OCI-LY1 (cell line): Measurements from ENCODE around the gene DYSF.

Experiments used
- H2AFZ ChIP-seq: fragments of 200-600 bp; sonication (generic), shearing (Covaris generic); 2 replicates; pipeline ENCODE4 v1.6.0; 2014; ENCODE audit warnings: antibody characterized with exemption, mild to moderate bottlenecking, low read length
- H3F3A ChIP-seq: fragments of 200-600 bp; sonication (generic), shearing (Covaris generic); 2 replicates; pipeline ENCODE4 v1.6.0; 2014; ENCODE audit warnings: mild to moderate bottlenecking, antibody characterized with exemption, low read length, moderate library complexity; ENCODE audit not compliant: insufficient read depth
- H3K27ac ChIP-seq: fragments of 200-600 bp; sonication (generic); 2 replicates; pipeline ENCODE4 v1.5.1; 2014; ENCODE audit warnings: low read length, mixed run types, mild to moderate bottlenecking, low read depth; ENCODE audit not compliant: poor library complexity, severe bottlenecking
- H3K27me3 ChIP-seq: fragments of 200-600 bp; sonication (generic); 2 replicates; pipeline ENCODE4 v1.6.0; 2014; ENCODE audit warnings: antibody characterized with exemption, mild to moderate bottlenecking, low read length, moderate library complexity; ENCODE audit not compliant: insufficient read depth
- H3K36me3 ChIP-seq: fragments of 200-600 bp; sonication (generic); 2 replicates; pipeline ENCODE4 v1.6.1; 2014; ENCODE audit warnings: mild to moderate bottlenecking, antibody characterized with exemption, low read length, moderate library complexity, mixed read lengths; ENCODE audit not compliant: insufficient read depth
- H3K4me1 ChIP-seq: fragments of 200-600 bp; sonication (generic); 2 replicates; pipeline ENCODE4 v1.5.1; 2014; ENCODE audit warnings: mild to moderate bottlenecking, low read length, moderate library complexity; ENCODE audit not compliant: insufficient read depth, severe bottlenecking
- H3K4me2 ChIP-seq: fragments of 200-600 bp; sonication (generic), shearing (Covaris generic); 2 replicates; pipeline ENCODE4 v1.6.1; 2014; ENCODE audit warnings: low read length
- H3K4me3 ChIP-seq: fragments of 200-600 bp; sonication (generic); 2 replicates; pipeline ENCODE4 v1.5.1; 2014; ENCODE audit warnings: low read length, low read depth, mild to moderate bottlenecking, mixed read lengths; ENCODE audit not compliant: poor library complexity, severe bottlenecking
- H3K79me2 ChIP-seq: fragments of 200-600 bp; shearing (Covaris generic); 2 replicates; pipeline ENCODE4 v1.6.1; 2016; ENCODE audit warnings: mixed run types, low read length, mixed read lengths; ENCODE audit not compliant: insufficient read depth
- H3K9ac ChIP-seq: fragments of 200-600 bp; sonication (generic), shearing (Covaris generic); 2 replicates; pipeline ENCODE4 v1.6.1; 2014; ENCODE audit warnings: mild to moderate bottlenecking, low read length, mixed read lengths
- H3K9me2 ChIP-seq: fragments of 200-600 bp; sonication (generic), shearing (Covaris generic); 2 replicates; pipeline ENCODE4 v1.6.1; 2014; ENCODE audit warnings: low read depth, mild to moderate bottlenecking, low read length, mixed read lengths
- H3K9me3 ChIP-seq: fragments of 200-600 bp; shearing (Covaris generic); 2 replicates; pipeline ENCODE4 v1.6.1; 2014; ENCODE audit warnings: low read length, mixed read lengths
- H4K20me1 ChIP-seq: fragments of 200-600 bp; sonication (generic), shearing (Covaris generic); 2 replicates; pipeline ENCODE4 v1.6.0; 2016; ENCODE audit warnings: mild to moderate bottlenecking, low read length; ENCODE audit not compliant: insufficient read depth
- EZH2 ChIP-seq: fragments of 200-600 bp; sonication (generic), shearing (Covaris generic); IDR thresholded peaks from 2 replicates; pipeline ENCODE4 v1.8.0; 2017; ENCODE audit warnings: borderline replicate concordance, mixed run types, mild to moderate bottlenecking, antibody characterized with exemption, low read length, moderate library complexity, mixed read lengths
- TF ChIP-seq, protein P1 (sequence below): fragments of 200-600 bp; sonication (generic), shearing (Covaris generic); IDR thresholded peaks from 2 replicates; pipeline ENCODE4 v1.5.1; 2017; ENCODE audit warnings: mild to moderate bottlenecking, antibody characterized with exemption, low read length, moderate library complexity, mixed read lengths

Gene DYSF

DNA sequence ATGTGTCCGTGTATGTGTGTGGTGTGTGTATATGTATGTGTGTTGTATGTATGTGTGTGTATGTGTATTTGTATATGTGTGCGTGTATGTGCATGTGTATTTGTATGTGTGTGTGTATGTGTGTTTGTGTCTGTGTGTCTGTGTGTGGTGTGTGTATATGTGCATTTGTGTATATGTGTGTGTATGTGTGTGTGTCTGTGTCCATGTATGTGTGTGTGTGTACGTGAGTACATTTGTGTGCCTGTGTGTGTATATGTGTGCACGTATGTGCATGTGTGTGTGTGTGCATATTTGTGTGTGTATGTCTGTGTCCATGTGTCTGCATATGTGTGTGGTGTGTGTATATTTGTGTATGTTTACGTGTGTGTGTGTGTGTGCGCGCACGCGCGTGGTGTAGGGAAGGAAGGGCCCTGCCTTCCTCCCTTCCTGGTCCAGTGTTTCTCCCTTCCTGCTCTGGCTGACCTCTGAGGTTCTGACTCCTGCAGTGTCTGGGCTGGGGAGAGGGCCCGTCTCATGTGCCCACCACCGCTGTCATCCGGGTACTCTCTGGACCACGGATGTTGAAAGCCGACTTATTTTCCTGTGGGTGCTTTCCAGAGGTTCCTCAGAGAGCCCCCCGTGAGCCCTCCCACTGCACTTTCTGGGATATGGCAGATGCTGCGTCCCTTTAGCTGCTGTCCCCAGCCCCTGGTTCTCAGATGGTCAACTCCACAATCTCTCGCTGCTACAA, 209.5 kb downstream of the DYSF start:
- H3F3A ChIP-seq = no peaks in the 10 kb centered on the region
- no peaks in the 10 kb centered on the region for H3K27me3 ChIP-seq
- H3K9me3 ChIP-seq = no peaks in the 10 kb centered on the region
- H3K27ac ChIP-seq = no peak overlapping the region
- H2AFZ ChIP-seq = no peak overlapping the region
- H3K4me3 ChIP-seq = no peak overlapping the region
- no peak overlapping the region for H3K4me2 ChIP-seq
- no peaks in the 10 kb centered on the region for H3K4me1 ChIP-seq
- TF ChIP-seq, protein P1, sequence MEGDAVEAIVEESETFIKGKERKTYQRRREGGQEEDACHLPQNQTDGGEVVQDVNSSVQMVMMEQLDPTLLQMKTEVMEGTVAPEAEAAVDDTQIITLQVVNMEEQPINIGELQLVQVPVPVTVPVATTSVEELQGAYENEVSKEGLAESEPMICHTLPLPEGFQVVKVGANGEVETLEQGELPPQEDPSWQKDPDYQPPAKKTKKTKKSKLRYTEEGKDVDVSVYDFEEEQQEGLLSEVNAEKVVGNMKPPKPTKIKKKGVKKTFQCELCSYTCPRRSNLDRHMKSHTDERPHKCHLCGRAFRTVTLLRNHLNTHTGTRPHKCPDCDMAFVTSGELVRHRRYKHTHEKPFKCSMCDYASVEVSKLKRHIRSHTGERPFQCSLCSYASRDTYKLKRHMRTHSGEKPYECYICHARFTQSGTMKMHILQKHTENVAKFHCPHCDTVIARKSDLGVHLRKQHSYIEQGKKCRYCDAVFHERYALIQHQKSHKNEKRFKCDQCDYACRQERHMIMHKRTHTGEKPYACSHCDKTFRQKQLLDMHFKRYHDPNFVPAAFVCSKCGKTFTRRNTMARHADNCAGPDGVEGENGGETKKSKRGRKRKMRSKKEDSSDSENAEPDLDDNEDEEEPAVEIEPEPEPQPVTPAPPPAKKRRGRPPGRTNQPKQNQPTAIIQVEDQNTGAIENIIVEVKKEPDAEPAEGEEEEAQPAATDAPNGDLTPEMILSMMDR = no peak
- no peak for TF ChIP-seq EZH2
- no peaks in the 10 kb centered on the region for H3K79me2 ChIP-seq
- no peaks in the 10 kb centered on the region for H3K36me3 ChIP-seq
- no peaks in the 10 kb centered on the region for H3K9me2 ChIP-seq
- no peaks in the 10 kb centered on the region for H4K20me1 ChIP-seq
- no peak overlapping the region for H3K9ac ChIP-seq

DNA sequence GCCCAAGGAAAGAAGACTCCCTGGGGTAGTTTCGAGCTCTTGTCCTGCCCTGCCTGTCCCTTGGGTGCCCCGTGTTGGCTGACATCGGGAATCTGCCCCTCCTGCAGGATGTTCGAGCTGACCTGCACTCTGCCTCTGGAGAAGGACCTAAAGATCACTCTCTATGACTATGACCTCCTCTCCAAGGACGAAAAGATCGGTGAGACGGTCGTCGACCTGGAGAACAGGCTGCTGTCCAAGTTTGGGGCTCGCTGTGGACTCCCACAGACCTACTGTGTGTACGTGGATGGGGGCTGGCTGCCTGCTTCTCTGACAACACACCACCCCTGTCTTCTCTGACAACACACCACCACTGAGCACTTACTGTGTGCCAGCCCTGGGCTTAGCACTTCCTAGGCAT, 210.8 kb downstream of the DYSF start:
- Histone ChIP-seq H4K20me1 (no peaks in the 10 kb centered on the region), H3K9ac (no peak overlapping the region), H3K27me3 (no peaks in the 10 kb centered on the region), H3K36me3 (no peaks in the 10 kb centered on the region), H3K79me2 (no peaks in the 10 kb centered on the region), H3K9me3 (no peaks in the 10 kb centered on the region), H3K4me2 (no peak overlapping the region), H3K9me2 (no peaks in the 10 kb centered on the region), H3F3A (no peaks in the 10 kb centered on the region), H3K27ac (no peak overlapping the region), H3K4me1 (no peaks in the 10 kb centered on the region), H3K4me3 (no peak overlapping the region), H2AFZ (no peak overlapping the region)
- TF ChIP-seq, protein P1 = no peak
- no peak for TF ChIP-seq EZH2

DNA sequence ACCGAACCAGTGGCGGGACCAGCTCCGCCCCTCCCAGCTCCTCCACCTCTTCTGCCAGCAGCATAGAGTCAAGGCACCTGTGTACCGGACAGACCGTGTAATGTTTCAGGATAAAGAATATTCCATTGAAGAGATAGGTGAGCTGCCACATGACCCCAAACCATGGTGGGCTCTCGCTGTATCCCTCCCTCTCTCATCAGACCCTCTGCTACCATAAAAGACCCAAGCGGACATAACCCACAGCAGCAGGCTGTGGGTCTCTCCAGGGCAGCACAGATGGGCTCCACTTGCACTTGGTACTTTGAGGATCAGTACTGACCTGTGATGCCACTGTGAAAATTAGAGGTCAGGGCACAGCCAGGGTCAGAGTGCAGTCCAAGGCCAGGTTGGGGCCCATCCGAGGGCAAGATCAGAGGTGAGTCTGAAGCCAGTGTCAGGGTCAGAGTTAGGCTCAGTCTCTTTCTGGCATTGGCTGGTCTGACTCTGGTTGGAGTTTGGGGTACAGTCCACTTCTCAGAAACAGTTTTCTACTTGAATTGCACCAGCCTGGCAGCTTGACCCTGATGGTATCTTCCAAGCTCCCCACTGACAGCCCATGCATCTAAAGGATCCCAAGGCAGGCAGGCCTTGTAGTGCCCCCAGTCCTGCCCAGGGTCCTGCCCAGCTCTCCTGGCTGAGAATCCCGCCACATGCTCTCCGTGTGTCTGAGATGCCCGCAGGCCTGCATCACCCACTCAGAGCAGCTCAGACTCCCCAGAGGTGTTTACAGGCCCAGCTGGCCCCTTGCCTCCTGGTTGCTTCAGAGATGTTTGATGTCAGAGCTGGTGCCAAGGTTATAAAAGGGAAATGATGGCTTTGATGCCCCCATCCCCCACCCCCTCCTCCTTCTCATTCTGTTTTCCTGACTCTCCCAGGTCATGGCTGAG, 212.1 kb downstream of the DYSF start:
- Histone ChIP-seq H2AFZ (no peak overlapping the region), H3K4me2 (no peak overlapping the region), H3K36me3 (no peaks in the 10 kb centered on the region), H3K27ac (no peak overlapping the region), H3F3A (no peaks in the 10 kb centered on the region), H3K9me2 (no peaks in the 10 kb centered on the region), H3K9me3 (no peaks in the 10 kb centered on the region), H3K27me3 (no peaks in the 10 kb centered on the region), H3K4me1 (no peaks in the 10 kb centered on the region), H3K79me2 (no peaks in the 10 kb centered on the region), H3K4me3 (no peak overlapping the region), H3K9ac (no peak overlapping the region), H4K20me1 (no peaks in the 10 kb centered on the region)
- no peak for TF ChIP-seq EZH2
- TF ChIP-seq, protein P1 = no peak
